HepG2 (cell line): Measurements from ENCODE around the gene P2RY6. TPM values are rescaled to one million over a fixed set of nuclear protein-coding genes. Genes with fewer than 3 reads are reported as not detected.

Experiments
- DNMT3B ChIP-seq: conservative IDR thresholded peaks from 2 replicates; pipeline ENCODE4 v1.6.1; 2016; ENCODE audit warnings: missing biosample characterization, control low read depth
- NPAS2 ChIP-seq: sonication (generic); formaldehyde crosslinking; IDR thresholded peaks from 2 replicates; pipeline ENCODE4 v1.8.0; 2022; ENCODE audit warnings: mild to moderate bottlenecking, missing genetic modification reagents, borderline replicate concordance
- PLRG1 ChIP-seq: fragments of 450-650 bp; conservative IDR thresholded peaks from 2 replicates; pipeline ENCODE4 v1.6.1; 2016
- POLR2AphosphoS2 ChIP-seq: IDR thresholded peaks from 2 replicates; pipeline ENCODE4 v1.6.1; 2011; ENCODE audit warnings: low read depth, low read length, improper control_type of control experiment
- RXRA ChIP-seq: sonication (generic); formaldehyde crosslinking; IDR thresholded peaks from 2 replicates; pipeline ENCODE4 v1.5.1; 2020; ENCODE audit warnings: missing genetic modification reagents
- SSRP1 ChIP-seq: IDR thresholded peaks from 2 replicates; pipeline ENCODE4 v1.6.1; 2016; ENCODE audit warnings: control low read depth
- STAT5B ChIP-seq: sonication (generic); formaldehyde crosslinking; IDR thresholded peaks from 2 replicates; pipeline ENCODE4 v1.4.0; 2020; ENCODE audit warnings: missing genetic modification reagents
- TEAD3 ChIP-seq: optimal IDR thresholded peaks from 2 replicates; pipeline ENCODE3; 2016; ENCODE audit warnings: borderline replicate concordance
- ZFAT ChIP-seq: sonication (generic); formaldehyde crosslinking; conservative IDR thresholded peaks from 2 replicates; pipeline ENCODE4 v1.8.1; 2023; ENCODE audit warnings: missing genetic modification reagents, inconsistent platforms
- ZNF557 ChIP-seq: sonication (generic); formaldehyde crosslinking; IDR thresholded peaks from 2 replicates; pipeline ENCODE4 v1.4.0; 2020; ENCODE audit warnings: missing genetic modification reagents
- ZNF577 ChIP-seq: sonication (generic); formaldehyde crosslinking; IDR thresholded peaks from 2 replicates; pipeline ENCODE4 v1.4.0; 2020; ENCODE audit warnings: mild to moderate bottlenecking, low read depth, missing genetic modification reagents, borderline replicate concordance
- ZNF766 ChIP-seq: sonication (generic); formaldehyde crosslinking; IDR thresholded peaks from 2 replicates; pipeline ENCODE4 v1.5.0; 2020; ENCODE audit warnings: missing genetic modification reagents, borderline replicate concordance
- ZNF839 ChIP-seq: sonication (generic); formaldehyde crosslinking; IDR thresholded peaks from 2 replicates; pipeline ENCODE4 v1.4.0; 2020; ENCODE audit warnings: missing genetic modification reagents, mild to moderate bottlenecking, borderline replicate concordance
- polyA plus RNA-seq, 8 experiments: library from polyadenylated mRNA; depleted of rRNA in 3 of 8; stranded (reverse) in 7 of 8; unstranded in 1 of 8; fragments of >200 nt; fragmentation: Illumina TruSeq in 4 of 8; extraction: Trizol in 4 of 8; gene quantifications; 2 replicates each; pipeline versions ENCODE4 v1.2.1 to v1.2.3, GENCODE V29; 2011 to 2016; ENCODE audit warnings: low read depth in 4 of 8, missing spikeins in 1 of 8, mixed read lengths in 1 of 8; ENCODE audit not compliant: insufficient read depth in 1 of 8
- total RNA-seq, 5 experiments: library from RNA; depleted of rRNA; stranded (reverse); fragments of >200 nt; fragmentation: Illumina TruSeq; extraction: Trizol; gene quantifications; 2 replicates each; pipeline ENCODE4 v1.2.3, GENCODE V29; 2016; ENCODE audit warnings: low read depth in 1 of 5
- TF ChIP-seq, protein P1 (sequence below): sonication (generic); formaldehyde crosslinking; IDR thresholded peaks from 2 replicates; pipeline ENCODE4 v1.9.0; 2021; ENCODE audit warnings: mild to moderate bottlenecking, missing genetic modification reagents
- TF ChIP-seq, protein P2 (sequence below): sonication (generic); formaldehyde crosslinking; IDR thresholded peaks from 2 replicates; pipeline ENCODE4 v1.5.1; 2020; ENCODE audit warnings: missing genetic modification reagents, mild to moderate bottlenecking, borderline replicate concordance
- TF ChIP-seq, protein P3 (sequence below): sonication (generic); formaldehyde crosslinking; IDR thresholded peaks from 2 replicates; pipeline ENCODE4 v1.4.0; 2020; ENCODE audit warnings: mild to moderate bottlenecking, missing genetic modification reagents
- TF ChIP-seq, protein P4 (sequence below): sonication (generic); formaldehyde crosslinking; IDR thresholded peaks from 2 replicates; pipeline ENCODE4 v1.5.0; 2020; ENCODE audit warnings: missing genetic modification reagents

Gene P2RY6
- total and polyA plus RNA-seq, 2 of the 13 experiments (the other 11 are each of a cell fraction or from before 2014, with no cell fraction given), result 0.09 to 0.29 TPM

DNA sequence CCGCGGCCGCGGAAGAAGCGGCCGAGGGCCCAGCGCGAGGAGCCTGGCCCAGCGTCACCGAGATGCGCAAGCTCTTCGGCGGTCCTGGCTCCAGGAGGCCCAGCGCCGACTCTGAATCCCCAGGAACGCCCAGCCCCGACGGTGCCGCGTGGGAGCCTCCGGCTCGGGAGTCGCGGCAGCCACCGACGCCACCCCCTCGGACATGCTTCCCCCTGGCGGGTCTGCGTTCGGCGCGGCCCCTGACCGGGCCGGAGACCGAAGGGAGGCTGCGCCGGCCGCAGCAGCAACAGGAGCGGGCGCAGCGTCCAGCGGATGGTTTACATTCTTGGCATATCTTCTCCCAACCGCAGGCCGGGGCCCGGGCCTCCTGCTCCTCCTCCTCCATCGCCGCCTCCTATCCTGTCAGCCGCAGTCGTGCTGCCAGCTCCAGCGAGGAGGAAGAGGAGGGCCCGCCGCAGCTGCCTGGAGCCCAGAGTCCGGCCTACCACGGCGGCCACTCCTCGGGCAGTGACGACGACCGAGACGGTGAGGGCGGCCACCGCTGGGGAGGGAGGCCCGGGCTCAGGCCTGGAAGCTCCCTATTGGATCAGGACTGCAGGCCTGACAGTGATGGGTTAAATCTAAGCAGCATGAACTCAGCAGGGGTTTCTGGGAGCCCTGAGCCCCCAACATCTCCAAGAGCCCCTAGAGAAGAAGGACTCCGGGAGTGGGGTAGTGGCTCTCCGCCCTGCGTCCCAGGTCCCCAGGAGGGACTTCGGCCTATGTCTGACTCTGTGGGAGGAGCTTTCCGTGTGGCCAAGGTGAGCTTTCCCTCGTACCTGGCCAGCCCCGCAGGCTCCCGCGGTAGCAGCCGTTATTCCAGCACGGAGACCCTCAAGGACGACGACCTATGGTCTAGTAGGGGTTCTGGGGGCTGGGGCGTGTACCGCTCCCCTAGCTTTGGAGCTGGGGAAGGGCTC lies 37.1 kb downstream of the P2RY6 start (continued):
- TF ChIP-seq, protein P1, sequence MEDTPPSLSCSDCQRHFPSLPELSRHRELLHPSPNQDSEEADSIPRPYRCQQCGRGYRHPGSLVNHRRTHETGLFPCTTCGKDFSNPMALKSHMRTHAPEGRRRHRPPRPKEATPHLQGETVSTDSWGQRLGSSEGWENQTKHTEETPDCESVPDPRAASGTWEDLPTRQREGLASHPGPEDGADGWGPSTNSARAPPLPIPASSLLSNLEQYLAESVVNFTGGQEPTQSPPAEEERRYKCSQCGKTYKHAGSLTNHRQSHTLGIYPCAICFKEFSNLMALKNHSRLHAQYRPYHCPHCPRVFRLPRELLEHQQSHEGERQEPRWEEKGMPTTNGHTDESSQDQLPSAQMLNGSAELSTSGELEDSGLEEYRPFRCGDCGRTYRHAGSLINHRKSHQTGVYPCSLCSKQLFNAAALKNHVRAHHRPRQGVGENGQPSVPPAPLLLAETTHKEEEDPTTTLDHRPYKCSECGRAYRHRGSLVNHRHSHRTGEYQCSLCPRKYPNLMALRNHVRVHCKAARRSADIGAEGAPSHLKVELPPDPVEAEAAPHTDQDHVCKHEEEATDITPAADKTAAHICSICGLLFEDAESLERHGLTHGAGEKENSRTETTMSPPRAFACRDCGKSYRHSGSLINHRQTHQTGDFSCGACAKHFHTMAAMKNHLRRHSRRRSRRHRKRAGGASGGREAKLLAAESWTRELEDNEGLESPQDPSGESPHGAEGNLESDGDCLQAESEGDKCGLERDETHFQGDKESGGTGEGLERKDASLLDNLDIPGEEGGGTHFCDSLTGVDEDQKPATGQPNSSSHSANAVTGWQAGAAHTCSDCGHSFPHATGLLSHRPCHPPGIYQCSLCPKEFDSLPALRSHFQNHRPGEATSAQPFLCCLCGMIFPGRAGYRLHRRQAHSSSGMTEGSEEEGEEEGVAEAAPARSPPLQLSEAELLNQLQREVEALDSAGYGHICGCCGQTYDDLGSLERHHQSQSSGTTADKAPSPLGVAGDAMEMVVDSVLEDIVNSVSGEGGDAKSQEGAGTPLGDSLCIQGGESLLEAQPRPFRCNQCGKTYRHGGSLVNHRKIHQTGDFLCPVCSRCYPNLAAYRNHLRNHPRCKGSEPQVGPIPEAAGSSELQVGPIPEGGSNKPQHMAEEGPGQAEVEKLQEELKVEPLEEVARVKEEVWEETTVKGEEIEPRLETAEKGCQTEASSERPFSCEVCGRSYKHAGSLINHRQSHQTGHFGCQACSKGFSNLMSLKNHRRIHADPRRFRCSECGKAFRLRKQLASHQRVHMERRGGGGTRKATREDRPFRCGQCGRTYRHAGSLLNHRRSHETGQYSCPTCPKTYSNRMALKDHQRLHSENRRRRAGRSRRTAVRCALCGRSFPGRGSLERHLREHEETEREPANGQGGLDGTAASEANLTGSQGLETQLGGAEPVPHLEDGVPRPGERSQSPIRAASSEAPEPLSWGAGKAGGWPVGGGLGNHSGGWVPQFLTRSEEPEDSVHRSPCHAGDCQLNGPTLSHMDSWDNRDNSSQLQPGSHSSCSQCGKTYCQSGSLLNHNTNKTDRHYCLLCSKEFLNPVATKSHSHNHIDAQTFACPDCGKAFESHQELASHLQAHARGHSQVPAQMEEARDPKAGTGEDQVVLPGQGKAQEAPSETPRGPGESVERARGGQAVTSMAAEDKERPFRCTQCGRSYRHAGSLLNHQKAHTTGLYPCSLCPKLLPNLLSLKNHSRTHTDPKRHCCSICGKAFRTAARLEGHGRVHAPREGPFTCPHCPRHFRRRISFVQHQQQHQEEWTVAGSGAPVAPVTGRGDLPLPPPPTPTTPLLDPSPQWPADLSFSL (CRISPR knock-in tag), result no peak
- TF ChIP-seq ZFAT (CRISPR knock-in tag) (peak; percentile 68; the same call in 1 of the 2 replicates), RXRA (CRISPR knock-in tag) (peak; percentile 78), SSRP1 (CRISPR knock-in tag) (no peak), TEAD3 (peak; percentile 100), DNMT3B (no peak; the same call in 1 of the 2 replicates), ZNF557 (CRISPR knock-in tag) (no peak), STAT5B (no peak), POLR2AphosphoS2 (no peak), ZNF577 (CRISPR knock-in tag) (no peak), ZNF839 (CRISPR knock-in tag) (no peak), PLRG1 (no peak), NPAS2 (no peak), ZNF766 (peak; percentile 63; the same call in 1 of the 2 replicates)
- TF ChIP-seq, protein P2, sequence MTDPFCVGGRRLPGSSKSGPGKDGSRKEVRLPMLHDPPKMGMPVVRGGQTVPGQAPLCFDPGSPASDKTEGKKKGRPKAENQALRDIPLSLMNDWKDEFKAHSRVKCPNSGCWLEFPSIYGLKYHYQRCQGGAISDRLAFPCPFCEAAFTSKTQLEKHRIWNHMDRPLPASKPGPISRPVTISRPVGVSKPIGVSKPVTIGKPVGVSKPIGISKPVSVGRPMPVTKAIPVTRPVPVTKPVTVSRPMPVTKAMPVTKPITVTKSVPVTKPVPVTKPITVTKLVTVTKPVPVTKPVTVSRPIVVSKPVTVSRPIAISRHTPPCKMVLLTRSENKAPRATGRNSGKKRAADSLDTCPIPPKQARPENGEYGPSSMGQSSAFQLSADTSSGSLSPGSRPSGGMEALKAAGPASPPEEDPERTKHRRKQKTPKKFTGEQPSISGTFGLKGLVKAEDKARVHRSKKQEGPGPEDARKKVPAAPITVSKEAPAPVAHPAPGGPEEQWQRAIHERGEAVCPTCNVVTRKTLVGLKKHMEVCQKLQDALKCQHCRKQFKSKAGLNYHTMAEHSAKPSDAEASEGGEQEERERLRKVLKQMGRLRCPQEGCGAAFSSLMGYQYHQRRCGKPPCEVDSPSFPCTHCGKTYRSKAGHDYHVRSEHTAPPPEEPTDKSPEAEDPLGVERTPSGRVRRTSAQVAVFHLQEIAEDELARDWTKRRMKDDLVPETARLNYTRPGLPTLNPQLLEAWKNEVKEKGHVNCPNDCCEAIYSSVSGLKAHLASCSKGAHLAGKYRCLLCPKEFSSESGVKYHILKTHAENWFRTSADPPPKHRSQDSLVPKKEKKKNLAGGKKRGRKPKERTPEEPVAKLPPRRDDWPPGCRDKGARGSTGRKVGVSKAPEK (CRISPR knock-in tag), result no peak
- TF ChIP-seq, protein P3, sequence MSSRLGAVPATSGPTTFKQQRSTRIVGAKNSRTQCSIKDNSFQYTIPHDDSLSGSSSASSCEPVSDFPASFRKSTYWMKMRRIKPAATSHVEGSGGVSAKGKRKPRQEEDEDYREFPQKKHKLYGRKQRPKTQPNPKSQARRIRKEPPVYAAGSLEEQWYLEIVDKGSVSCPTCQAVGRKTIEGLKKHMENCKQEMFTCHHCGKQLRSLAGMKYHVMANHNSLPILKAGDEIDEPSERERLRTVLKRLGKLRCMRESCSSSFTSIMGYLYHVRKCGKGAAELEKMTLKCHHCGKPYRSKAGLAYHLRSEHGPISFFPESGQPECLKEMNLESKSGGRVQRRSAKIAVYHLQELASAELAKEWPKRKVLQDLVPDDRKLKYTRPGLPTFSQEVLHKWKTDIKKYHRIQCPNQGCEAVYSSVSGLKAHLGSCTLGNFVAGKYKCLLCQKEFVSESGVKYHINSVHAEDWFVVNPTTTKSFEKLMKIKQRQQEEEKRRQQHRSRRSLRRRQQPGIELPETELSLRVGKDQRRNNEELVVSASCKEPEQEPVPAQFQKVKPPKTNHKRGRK (CRISPR knock-in tag), result no peak
- TF ChIP-seq, protein P4, sequence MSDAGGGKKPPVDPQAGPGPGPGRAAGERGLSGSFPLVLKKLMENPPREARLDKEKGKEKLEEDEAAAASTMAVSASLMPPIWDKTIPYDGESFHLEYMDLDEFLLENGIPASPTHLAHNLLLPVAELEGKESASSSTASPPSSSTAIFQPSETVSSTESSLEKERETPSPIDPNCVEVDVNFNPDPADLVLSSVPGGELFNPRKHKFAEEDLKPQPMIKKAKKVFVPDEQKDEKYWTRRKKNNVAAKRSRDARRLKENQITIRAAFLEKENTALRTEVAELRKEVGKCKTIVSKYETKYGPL, result peak; percentile 79; the same call in 1 of the 2 replicates
